Measurements from ENCODE around the gene NID2.
A peak's percentile ranks its signal among the peaks of the same experiment; 100 is the strongest.

NID2 gene

GRCh38 chr14:52072266-52072780 lies 3.5 kb upstream of the NID2 start:
- H3K9ac ChIP-seq (ENCODE audit: insufficient read length, low read depth): no peak overlapping the region
- no peaks in the 10 kb centered on the region for H3K9me3 ChIP-seq (ENCODE audit: insufficient read depth, low read length)
- DNase-seq (ENCODE audit: low read depth, low spot score): no peak
- H3K4me3 ChIP-seq (ENCODE audit: insufficient read length, low read depth): no peak overlapping the region
- H3K4me1 ChIP-seq (ENCODE audit: insufficient read depth, insufficient read length): no peaks in the 10 kb centered on the region
- peaks cover 37% of the 10 kb centered on the region for H3K27me3 ChIP-seq (ENCODE audit: insufficient read depth, insufficient read length)
- H3K36me3 ChIP-seq (ENCODE audit: insufficient read depth, insufficient read length, low read length): no peaks in the 10 kb centered on the region
- no peak for TF ChIP-seq ZNF274 (IDR thresholded peaks at IDR 0.05; ENCODE audit: low read depth, low read length)
- TF ChIP-seq YY1 (IDR thresholded peaks at IDR 0.05; ENCODE audit: insufficient read depth, insufficient read length): no peak
- TF ChIP-seq SUZ12 (IDR thresholded peaks at IDR 0.05; ENCODE audit: extremely low read depth, insufficient read depth, insufficient read length): no peak

DNA sequence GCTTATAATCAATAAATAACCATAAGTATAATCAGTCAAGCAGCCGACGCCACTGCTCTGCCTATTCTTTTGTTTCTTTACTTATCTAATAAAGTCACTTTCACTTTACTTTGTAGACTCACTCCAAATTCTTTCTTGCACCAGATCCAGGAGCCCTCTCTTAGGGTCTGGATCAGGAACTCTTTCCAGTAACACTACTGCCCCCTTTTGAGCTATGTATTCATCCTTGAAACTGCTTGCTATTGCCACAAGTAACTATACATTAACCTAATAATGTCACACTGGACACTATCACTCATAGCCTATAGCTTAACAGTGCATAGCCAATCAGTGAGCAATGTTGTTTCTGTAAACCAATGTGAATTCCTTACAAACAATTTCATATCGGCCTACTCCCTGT lies 2.8 kb upstream of the NID2 start:
- DNase-seq (ENCODE audit: low read depth, low spot score): no peak
- Histone ChIP-seq H3K9me3 (ENCODE audit: insufficient read depth, low read length) (no peaks in the 10 kb centered on the region), H3K4me3 (ENCODE audit: insufficient read length, low read depth) (no peak overlapping the region), H3K36me3 (ENCODE audit: insufficient read depth, insufficient read length, low read length) (no peaks in the 10 kb centered on the region), H3K9ac (ENCODE audit: insufficient read length, low read depth) (no peak overlapping the region), H3K4me1 (ENCODE audit: insufficient read depth, insufficient read length) (no peaks in the 10 kb centered on the region), H3K27me3 (ENCODE audit: insufficient read depth, insufficient read length) (peaks cover 44% of the 10 kb centered on the region)
- TF ChIP-seq ZNF274 (IDR thresholded peaks at IDR 0.05; ENCODE audit: low read depth, low read length): no peak
- TF ChIP-seq SUZ12 (IDR thresholded peaks at IDR 0.05; ENCODE audit: extremely low read depth, insufficient read depth, insufficient read length): no peak
- TF ChIP-seq YY1 (IDR thresholded peaks at IDR 0.05; ENCODE audit: insufficient read depth, insufficient read length): no peak

DNA sequence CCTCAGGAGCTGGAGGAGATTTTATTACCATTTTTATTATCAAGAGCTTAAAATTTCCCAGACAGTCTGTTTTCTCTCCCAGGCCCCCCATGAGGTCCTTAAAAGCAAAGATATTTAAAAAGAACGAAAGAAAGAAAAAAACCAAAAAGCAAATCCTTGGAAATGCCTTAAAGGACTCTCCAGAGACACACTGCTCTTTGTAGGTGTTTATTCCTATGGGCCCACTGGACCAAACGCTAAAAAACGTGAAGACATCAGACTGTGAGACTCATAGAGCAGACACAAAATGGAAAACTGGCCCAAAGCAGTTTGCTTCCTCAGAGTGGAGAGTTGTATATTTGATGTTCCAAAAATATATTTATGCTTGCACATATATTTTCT lies 1.2 kb upstream of the NID2 start:
- Histone ChIP-seq H3K4me3 (ENCODE audit: insufficient read length, low read depth) (no peak overlapping the region), H3K27me3 (ENCODE audit: insufficient read depth, insufficient read length) (peaks cover 48% of the 10 kb centered on the region), H3K4me1 (ENCODE audit: insufficient read depth, insufficient read length) (no peaks in the 10 kb centered on the region), H3K9me3 (ENCODE audit: insufficient read depth, low read length) (no peaks in the 10 kb centered on the region), H3K9ac (ENCODE audit: insufficient read length, low read depth) (no peak overlapping the region), H3K36me3 (ENCODE audit: insufficient read depth, insufficient read length, low read length) (no peaks in the 10 kb centered on the region)
- no peak for DNase-seq (ENCODE audit: low read depth, low spot score)
- TF ChIP-seq YY1 (IDR thresholded peaks at IDR 0.05; ENCODE audit: insufficient read depth, insufficient read length): no peak
- TF ChIP-seq SUZ12 (IDR thresholded peaks at IDR 0.05; ENCODE audit: extremely low read depth, insufficient read depth, insufficient read length): no peak
- no peak for TF ChIP-seq ZNF274 (IDR thresholded peaks at IDR 0.05; ENCODE audit: low read depth, low read length)

GRCh38 chr14:52069307-52070050 lies 620 bp upstream of the NID2 start:
- H3K4me3 ChIP-seq (ENCODE audit: insufficient read length, low read depth): peak overlapping the region; percentile 67
- DNase-seq (ENCODE audit: low read depth, low spot score): no peak

GRCh38 chr14:52067873-52068614 lies 815 bp downstream of the NID2 start:
- Histone ChIP-seq H3K36me3 (ENCODE audit: insufficient read depth, insufficient read length, low read length) (no peaks in the 10 kb centered on the region), H3K9me3 (ENCODE audit: insufficient read depth, low read length) (no peaks in the 10 kb centered on the region), H3K4me3 (ENCODE audit: insufficient read length, low read depth) (peak overlapping the region; percentile 67), H3K9ac (ENCODE audit: insufficient read length, low read depth) (peak overlapping the region; percentile 68), H3K27me3 (ENCODE audit: insufficient read depth, insufficient read length) (peaks cover 48% of the 10 kb centered on the region), H3K4me1 (ENCODE audit: insufficient read depth, insufficient read length) (no peaks in the 10 kb centered on the region)
- DNase-seq (ENCODE audit: low read depth, low spot score): no peak
- TF ChIP-seq YY1 (IDR thresholded peaks at IDR 0.05; ENCODE audit: insufficient read depth, insufficient read length): no peak
- no peak for TF ChIP-seq ZNF274 (IDR thresholded peaks at IDR 0.05; ENCODE audit: low read depth, low read length)
- TF ChIP-seq SUZ12 (IDR thresholded peaks at IDR 0.05; ENCODE audit: extremely low read depth, insufficient read depth, insufficient read length): no peak

More at GRCh38 chr14:52069307-52070050, 620 bp upstream of the NID2 start:
- peak overlapping the region; percentile 72 for H3K9ac ChIP-seq (ENCODE audit: insufficient read length, low read depth)
- no peaks in the 10 kb centered on the region for H3K9me3 ChIP-seq (ENCODE audit: insufficient read depth, low read length)
- H3K36me3 ChIP-seq (ENCODE audit: insufficient read depth, insufficient read length, low read length): no peaks in the 10 kb centered on the region
- no peaks in the 10 kb centered on the region for H3K4me1 ChIP-seq (ENCODE audit: insufficient read depth, insufficient read length)
- peaks cover 48% of the 10 kb centered on the region for H3K27me3 ChIP-seq (ENCODE audit: insufficient read depth, insufficient read length)
- TF ChIP-seq ZNF274 (IDR thresholded peaks at IDR 0.05; ENCODE audit: low read depth, low read length) (no peak), YY1 (IDR thresholded peaks at IDR 0.05; ENCODE audit: insufficient read depth, insufficient read length) (no peak), SUZ12 (IDR thresholded peaks at IDR 0.05; ENCODE audit: extremely low read depth, insufficient read depth, insufficient read length) (no peak)

DNA sequence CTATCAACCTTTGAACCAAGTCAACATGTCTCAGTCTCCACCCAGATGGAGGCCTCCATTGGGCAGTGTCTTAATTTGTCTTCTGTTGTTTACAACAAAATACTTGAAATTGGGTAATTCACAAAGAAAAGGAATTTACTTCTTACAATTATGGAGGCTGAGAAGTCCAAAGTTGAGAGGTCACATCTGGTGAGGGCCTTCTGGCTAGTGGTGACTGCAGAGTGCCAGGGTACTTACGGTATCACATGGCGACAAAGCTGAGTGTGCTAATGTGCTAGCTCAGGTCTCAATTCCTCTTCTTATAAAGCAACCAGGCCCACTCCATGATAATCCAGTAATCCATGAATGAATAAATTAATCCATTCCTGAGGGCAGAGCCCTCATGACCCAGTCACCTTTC lies 4.7 kb downstream of the NID2 start:
- H3K4me1 ChIP-seq (ENCODE audit: insufficient read depth, insufficient read length): no peaks in the 10 kb centered on the region
- no peak overlapping the region for H3K9ac ChIP-seq (ENCODE audit: insufficient read length, low read depth)
- H3K9me3 ChIP-seq (ENCODE audit: insufficient read depth, low read length): no peaks in the 10 kb centered on the region
- H3K4me3 ChIP-seq (ENCODE audit: insufficient read length, low read depth): no peak overlapping the region
- TF ChIP-seq SUZ12 (IDR thresholded peaks at IDR 0.05; ENCODE audit: extremely low read depth, insufficient read depth, insufficient read length) (no peak), YY1 (IDR thresholded peaks at IDR 0.05; ENCODE audit: insufficient read depth, insufficient read length) (no peak), ZNF274 (IDR thresholded peaks at IDR 0.05; ENCODE audit: low read depth, low read length) (no peak)
- no peaks in the 10 kb centered on the region for H3K36me3 ChIP-seq (ENCODE audit: insufficient read depth, insufficient read length, low read length)
- no peak for DNase-seq (ENCODE audit: low read depth, low spot score)
- peaks cover 23% of the 10 kb centered on the region for H3K27me3 ChIP-seq (ENCODE audit: insufficient read depth, insufficient read length)

DNA sequence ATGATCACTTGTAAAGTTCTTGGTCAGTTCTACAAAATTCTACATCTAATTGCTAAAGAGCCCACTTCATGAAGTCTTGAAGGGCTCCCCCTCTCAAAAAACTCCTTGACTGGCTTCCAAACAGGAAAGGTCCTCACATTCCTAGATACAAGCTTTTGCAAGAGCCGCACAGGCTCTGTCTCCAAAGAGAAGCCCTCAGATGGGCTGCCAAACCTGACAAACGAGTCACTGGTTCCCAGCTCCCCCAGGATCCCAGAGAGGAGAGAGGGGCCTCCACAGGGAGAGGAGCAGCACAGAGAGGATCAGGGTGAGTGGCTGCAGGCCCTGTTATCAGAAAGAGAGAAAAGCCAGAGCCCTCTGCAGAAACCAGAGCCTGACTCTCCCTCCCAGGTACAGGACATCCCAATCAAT lies 5.8 kb downstream of the NID2 start:
- TF ChIP-seq SUZ12 (IDR thresholded peaks at IDR 0.05; ENCODE audit: extremely low read depth, insufficient read depth, insufficient read length) (no peak), YY1 (IDR thresholded peaks at IDR 0.05; ENCODE audit: insufficient read depth, insufficient read length) (no peak), ZNF274 (IDR thresholded peaks at IDR 0.05; ENCODE audit: low read depth, low read length) (no peak)
- DNase-seq (ENCODE audit: low read depth, low spot score): no peak
- Histone ChIP-seq H3K36me3 (ENCODE audit: insufficient read depth, insufficient read length, low read length) (no peaks in the 10 kb centered on the region), H3K4me1 (ENCODE audit: insufficient read depth, insufficient read length) (no peaks in the 10 kb centered on the region), H3K9me3 (ENCODE audit: insufficient read depth, low read length) (no peaks in the 10 kb centered on the region), H3K4me3 (ENCODE audit: insufficient read length, low read depth) (no peak overlapping the region), H3K9ac (ENCODE audit: insufficient read length, low read depth) (no peak overlapping the region), H3K27me3 (ENCODE audit: insufficient read depth, insufficient read length) (peaks cover 18% of the 10 kb centered on the region)
